BLaER1 treated with 17β-estradiol and CSF1 and Interleukin-3, amounts not matched to agents 10 nM and 100 nM (cell line): ENCODE results near the gene B3GAT1.
"Not testable (repeated sequence)": the region's sequence is repeated elsewhere in the genome, so short reads cannot be mapped to it uniquely, and the experiment has no call there.

Source experiments
- H3K27ac ChIP-seq, 11 experiments: shearing (Covaris generic); formaldehyde crosslinking; 2 replicates each; pipeline ENCODE4 v1.8.1; 2022
- H3K27me3 ChIP-seq, 11 experiments: shearing (Covaris generic); formaldehyde crosslinking; 2 replicates each; pipeline ENCODE4 v1.8.1; 2022
- H3K36me3 ChIP-seq, 11 experiments: shearing (Covaris generic); formaldehyde crosslinking; 2 replicates each; pipeline ENCODE4 v1.8.1; 2022
- H3K4me1 ChIP-seq, 10 experiments: shearing (Covaris generic); formaldehyde crosslinking; 2 replicates each; pipeline ENCODE4 v1.8.1; 2022
- H3K4me2 ChIP-seq, 11 experiments: shearing (Covaris generic); formaldehyde crosslinking; 2 replicates each; pipeline ENCODE4 v1.8.1; 2022
- H3K4me3 ChIP-seq, 10 experiments: shearing (Covaris generic); formaldehyde crosslinking; 2 replicates each; pipeline ENCODE4 v1.8.1; 2022
- H3K9ac ChIP-seq, 11 experiments: shearing (Covaris generic); formaldehyde crosslinking; 2 replicates each; pipeline ENCODE4 v1.8.1; 2022
- H3K9me3 ChIP-seq, 11 experiments: shearing (Covaris generic); formaldehyde crosslinking; replicated peaks in 1 of 11; 2 replicates each; pipeline ENCODE4 v1.8.1; 2022
- H4K20me1 ChIP-seq, 11 experiments: shearing (Covaris generic); formaldehyde crosslinking; 2 replicates each; pipeline ENCODE4 v1.8.1; 2022
- Cebpa-rat ChIP-seq, 11 experiments: shearing (Covaris generic); IDR thresholded peaks; 2 replicates each; pipeline ENCODE4 v1.8.1; 2022

B3GAT1 gene

DNA sequence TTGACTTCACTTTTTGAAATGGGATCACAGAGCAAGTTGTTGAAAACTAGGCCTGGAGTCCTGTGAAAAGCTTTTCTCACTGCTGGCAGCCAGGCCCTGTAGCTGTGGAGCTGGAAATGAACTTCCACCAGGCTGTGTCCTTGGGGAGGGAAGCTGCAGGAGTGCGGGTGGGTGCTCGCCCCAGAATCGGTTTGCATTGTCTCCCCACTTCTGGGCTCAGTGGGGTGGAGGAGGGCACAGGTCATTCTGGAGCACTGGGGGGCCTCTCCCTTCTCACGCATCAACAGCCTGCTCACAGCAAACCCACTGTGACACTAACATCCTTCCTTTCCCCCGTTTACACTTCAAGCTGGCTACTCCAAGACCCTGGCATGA lies 65.1 kb downstream of the B3GAT1 start:
- Histone ChIP-seq H3K4me3 (no peak overlapping the region), H3K27me3 (no peaks in the 10 kb centered on the region), H3K9me3 (no peaks in the 10 kb centered on the region), H3K36me3 (no peaks in the 10 kb centered on the region), H3K4me2 (no peak overlapping the region), H3K9ac (no peak overlapping the region), H3K4me1 (peaks cover 18 to 30% (median 23%) of the 10 kb centered on the region in 10 experiments), H4K20me1 (no peaks in the 10 kb centered on the region), H3K27ac (no peak overlapping the region)
- no peak for TF ChIP-seq Cebpa-rat (IDR thresholded peaks at IDR 0.05)

DNA sequence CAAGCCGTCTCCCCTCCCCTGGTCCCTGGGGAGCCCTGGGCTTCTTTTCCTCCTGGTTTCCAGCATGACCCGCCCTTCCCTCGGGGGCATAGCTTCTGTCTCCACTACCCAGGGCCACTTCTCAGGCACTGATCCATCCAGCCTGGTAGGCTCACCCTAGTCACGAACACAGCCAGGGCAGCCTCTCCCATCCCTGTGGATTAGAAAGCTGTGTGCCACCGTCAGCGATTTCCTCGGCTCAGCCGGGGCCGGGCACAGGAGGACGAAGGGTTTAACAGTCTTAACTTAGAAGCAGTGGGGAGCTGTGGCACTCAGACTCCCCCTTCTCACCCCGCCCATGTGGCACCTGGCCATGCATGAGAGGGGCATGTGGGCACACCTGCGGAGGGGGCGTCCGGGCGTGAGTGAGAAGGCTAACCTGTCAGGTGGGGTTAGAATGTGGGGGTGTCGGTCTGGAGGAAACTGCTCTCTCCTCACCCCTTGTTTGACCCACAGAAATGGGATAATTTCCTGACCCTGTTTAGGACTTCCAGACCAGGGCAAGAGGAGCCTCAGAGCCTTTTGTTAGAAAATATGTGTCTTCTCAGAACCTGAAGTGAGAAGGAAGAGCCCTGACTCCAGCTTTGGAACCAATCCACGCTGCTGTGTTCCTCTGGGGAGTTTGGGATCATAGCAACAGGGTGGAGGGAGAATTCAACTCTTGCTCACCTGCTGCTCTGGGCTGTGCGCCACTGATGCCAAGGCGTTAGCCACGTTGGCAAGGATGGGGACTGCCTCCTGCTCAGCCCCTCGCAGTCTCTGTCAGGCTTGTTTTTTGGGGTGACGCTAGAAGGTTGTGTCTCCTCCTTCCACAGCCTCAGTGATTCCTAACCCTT lies 65.7 kb downstream of the B3GAT1 start:
- Histone ChIP-seq H3K9ac (no peak overlapping the region), H3K4me3 (no peak overlapping the region), H3K27ac (no peak overlapping the region), H3K9me3 (no peaks in the 10 kb centered on the region), H3K27me3 (no peaks in the 10 kb centered on the region), H3K4me2 (peak overlapping the region in 10 of 11 experiments; percentile 11 to 65 (median 51); a peak in 18 of 22 replicates), H3K36me3 (no peaks in the 10 kb centered on the region), H3K4me1 (peaks cover 18 to 30% (median 23%) of the 10 kb centered on the region in 10 experiments), H4K20me1 (no peaks in the 10 kb centered on the region)
- TF ChIP-seq Cebpa-rat (IDR thresholded peaks at IDR 0.05) = no peak

DNA sequence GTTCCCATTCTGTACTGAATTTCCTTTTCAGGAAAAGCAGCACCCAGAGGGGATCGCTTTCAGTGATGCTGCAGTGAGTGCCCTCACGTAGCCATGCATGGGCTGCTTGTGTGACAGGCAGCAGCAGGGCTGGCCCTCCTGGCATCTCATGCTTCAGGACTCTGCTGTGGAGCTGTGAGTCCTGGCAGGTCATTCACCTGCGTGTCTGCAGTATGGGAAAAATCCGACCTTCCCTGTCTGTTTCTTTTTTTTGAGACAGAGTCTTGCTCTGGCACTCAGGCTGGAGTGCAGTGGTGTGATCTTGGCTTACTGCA lies 66.8 kb downstream of the B3GAT1 start:
- H3K9me3 ChIP-seq = no peaks in the 10 kb centered on the region
- no peak overlapping the region for H3K4me3 ChIP-seq
- H3K9ac ChIP-seq = no peak overlapping the region
- H3K27ac ChIP-seq = no peak overlapping the region
- H3K4me1 ChIP-seq = peaks cover 18 to 30% (median 23%) of the 10 kb centered on the region in 10 experiments
- no peaks in the 10 kb centered on the region for H3K36me3 ChIP-seq
- H3K27me3 ChIP-seq = no peaks in the 10 kb centered on the region
- no peak for TF ChIP-seq Cebpa-rat (IDR thresholded peaks at IDR 0.05)
- no peaks in the 10 kb centered on the region for H4K20me1 ChIP-seq
- H3K4me2 ChIP-seq = no peak overlapping the region

DNA sequence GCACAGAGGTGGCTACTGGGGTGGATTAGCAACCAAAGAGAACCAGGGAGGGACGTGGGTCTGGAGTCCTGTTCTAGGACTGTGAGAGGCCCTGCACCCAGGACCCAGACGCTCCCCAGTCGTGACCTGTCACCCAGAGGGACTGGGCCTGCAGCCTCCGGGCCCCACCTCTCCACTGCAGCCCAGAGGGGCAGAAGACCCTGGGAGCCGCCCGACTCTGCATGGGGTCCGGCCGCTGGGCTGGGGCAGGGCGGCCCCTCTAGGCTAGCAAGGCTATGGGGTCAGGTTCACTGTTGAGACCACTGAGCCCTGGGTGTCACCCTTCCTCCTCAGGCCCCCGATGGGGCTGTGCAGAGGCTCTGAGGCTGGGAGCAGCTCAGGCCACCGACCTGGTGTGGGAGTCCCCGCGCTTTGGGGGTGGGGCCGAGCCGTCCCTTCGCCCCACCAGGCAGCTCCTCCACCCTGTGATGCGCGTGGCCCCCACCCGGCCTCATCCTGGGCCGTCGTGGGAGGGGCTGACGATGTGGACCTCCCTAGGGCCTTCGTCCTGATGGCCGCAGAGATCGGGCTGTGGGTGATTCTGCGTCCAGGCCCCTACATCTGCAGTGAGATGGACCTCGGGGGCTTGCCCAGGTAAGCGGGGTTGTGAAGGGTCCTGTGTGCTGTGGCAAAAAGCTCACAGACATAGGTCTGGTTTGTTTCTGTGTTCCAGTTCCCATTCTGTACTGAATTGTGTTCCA lies 67.4 kb downstream of the B3GAT1 start:
- H3K27me3 ChIP-seq, H3K27ac ChIP-seq, H3K9ac ChIP-seq: not testable (repeated sequence)

DNA sequence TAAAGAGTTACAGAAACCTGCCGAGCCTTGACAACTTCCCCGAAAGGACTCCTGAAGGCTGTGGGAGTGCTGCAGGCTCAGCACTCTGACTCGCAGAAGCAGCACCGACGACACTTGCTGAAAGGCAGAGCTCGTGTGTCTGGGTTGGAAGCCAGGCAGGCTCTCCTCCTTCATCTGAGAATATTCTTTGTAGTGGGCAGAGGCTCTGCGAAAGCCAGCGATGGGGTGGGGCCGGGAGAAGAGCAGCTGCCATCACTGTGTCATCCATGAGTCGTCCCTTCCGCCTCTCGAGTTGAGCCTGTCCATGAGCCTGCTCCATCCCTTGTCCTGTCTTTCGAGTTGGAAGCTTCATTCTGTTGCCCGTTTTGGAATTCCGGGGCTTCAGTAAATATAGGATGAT lies 68.4 kb downstream of the B3GAT1 start:
- Histone ChIP-seq H3K27me3 (no peaks in the 10 kb centered on the region), H3K4me3 (no peak overlapping the region), H3K36me3 (no peaks in the 10 kb centered on the region), H3K4me2 (peak overlapping the region in 3 of 11 experiments; percentile 4 to 51 (median 25); a peak in 5 of 22 replicates), H3K4me1 (peaks cover 7 to 20% (median 13%) of the 10 kb centered on the region in 10 experiments; a peak in 18 of 20 replicates), H3K9me3 (no peaks in the 10 kb centered on the region), H4K20me1 (no peaks in the 10 kb centered on the region), H3K27ac (no peak overlapping the region), H3K9ac (no peak overlapping the region)
- no peak for TF ChIP-seq Cebpa-rat (IDR thresholded peaks at IDR 0.05)

More for the DNA sequence above, 67.4 kb downstream of the B3GAT1 start:
- H4K20me1 ChIP-seq, H3K4me2 ChIP-seq, H3K9me3 ChIP-seq, H3K36me3 ChIP-seq, H3K4me3 ChIP-seq: not testable (repeated sequence)
- H3K4me1 ChIP-seq = peaks cover 15 to 27% (median 20%) of the 10 kb centered on the region in 10 experiments

DNA sequence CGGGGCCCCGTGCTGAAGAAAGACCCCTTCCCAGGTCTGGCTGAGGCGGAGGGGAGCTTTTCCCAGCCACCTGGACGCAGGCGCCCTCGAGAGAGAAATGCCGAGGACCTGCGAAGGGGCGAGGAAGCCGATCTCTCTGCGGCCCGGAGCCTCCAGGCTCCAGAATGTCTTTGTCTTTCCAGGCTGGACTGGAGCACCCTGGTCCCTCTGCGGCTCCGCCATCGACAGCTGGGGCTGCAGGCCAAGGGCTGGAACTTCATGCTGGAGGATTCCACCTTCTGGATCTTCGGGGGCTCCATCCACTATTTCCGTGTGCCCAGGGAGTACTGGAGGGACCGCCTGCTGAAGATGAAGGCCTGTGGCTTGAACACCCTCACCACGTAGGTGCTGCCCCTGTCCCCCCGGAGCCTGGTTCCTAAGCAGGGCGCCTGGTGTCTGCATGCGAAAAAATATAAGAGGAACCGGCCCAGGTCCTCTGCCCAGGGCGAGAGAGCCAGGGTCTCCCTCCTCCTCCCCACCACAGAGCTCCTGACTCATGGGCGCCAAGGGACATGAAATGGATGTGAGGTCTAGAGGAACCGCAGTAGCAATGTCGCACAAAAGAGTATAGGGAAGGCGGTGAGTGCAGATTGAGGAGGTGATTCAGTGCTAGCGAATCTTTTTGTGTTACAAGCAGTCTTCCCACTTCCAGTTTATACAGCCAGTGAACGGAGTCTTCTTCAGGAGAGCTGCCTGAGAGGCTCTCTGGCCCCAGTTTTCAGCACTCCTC lies 69.3 kb downstream of the B3GAT1 start:
- Histone ChIP-seq H3K4me1 (peaks cover 7 to 20% (median 13%) of the 10 kb centered on the region in 10 experiments; a peak in 18 of 20 replicates), H3K9me3 (no peaks in the 10 kb centered on the region), H3K27me3 (no peaks in the 10 kb centered on the region)

DNA sequence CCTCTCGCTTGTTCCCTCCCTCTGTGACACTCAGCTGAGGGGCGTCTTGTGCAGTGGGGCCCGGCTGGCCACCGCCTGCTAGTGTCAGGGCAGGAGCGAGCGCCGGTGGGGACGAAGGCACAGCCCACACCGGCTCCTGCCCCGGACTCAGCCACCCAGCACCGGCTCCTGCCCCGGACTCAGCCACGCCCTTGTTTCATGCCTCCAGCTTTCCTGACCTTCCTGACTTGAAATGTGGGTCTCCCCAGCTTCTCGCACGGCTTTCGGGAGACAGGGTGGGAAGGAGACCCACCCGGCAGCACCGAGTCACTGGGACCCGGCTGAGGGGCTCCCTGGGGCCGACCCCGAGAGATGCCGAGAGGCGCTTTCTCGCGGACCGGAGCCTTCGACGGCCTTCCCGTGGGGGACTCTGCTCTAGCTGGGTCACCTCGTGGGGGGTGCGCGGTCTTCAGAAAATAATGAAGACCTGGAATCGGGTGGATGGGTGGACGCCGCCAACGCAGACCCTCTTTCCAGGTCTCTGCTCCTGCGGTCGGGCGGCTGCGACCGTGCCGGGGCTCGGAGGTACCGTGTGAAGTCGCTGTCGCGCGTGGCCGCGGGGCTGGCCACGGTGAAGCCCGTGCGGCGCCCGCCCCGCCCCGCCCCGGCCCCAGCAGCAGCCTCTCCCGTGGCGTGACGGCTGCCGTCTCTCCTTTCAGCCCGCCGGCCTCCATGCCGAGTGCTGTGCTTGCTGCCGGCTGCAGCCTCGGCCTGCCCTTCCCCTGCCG lies 70.1 kb downstream of the B3GAT1 start:
- Histone ChIP-seq H3K4me1 (peaks cover 7 to 20% (median 13%) of the 10 kb centered on the region in 10 experiments; a peak in 18 of 20 replicates), H3K9me3 (no peaks in the 10 kb centered on the region), H3K4me2 (no peak overlapping the region), H3K27ac (no peak overlapping the region), H3K27me3 (no peaks in the 10 kb centered on the region), H3K4me3 (no peak overlapping the region), H3K36me3 (no peaks in the 10 kb centered on the region), H3K9ac (no peak overlapping the region), H4K20me1 (no peaks in the 10 kb centered on the region)
- TF ChIP-seq Cebpa-rat (IDR thresholded peaks at IDR 0.05) = no peak

More for the DNA sequence above, 69.3 kb downstream of the B3GAT1 start:
- H3K4me3 ChIP-seq = no peak overlapping the region
- TF ChIP-seq Cebpa-rat (IDR thresholded peaks at IDR 0.05) = no peak
- H3K4me2 ChIP-seq = peak overlapping the region in 3 of 11 experiments; percentile 4 to 51 (median 25); a peak in 3 of 22 replicates
- no peaks in the 10 kb centered on the region for H4K20me1 ChIP-seq
- no peak overlapping the region for H3K27ac ChIP-seq
- H3K9ac ChIP-seq = no peak overlapping the region
- no peaks in the 10 kb centered on the region for H3K36me3 ChIP-seq

DNA sequence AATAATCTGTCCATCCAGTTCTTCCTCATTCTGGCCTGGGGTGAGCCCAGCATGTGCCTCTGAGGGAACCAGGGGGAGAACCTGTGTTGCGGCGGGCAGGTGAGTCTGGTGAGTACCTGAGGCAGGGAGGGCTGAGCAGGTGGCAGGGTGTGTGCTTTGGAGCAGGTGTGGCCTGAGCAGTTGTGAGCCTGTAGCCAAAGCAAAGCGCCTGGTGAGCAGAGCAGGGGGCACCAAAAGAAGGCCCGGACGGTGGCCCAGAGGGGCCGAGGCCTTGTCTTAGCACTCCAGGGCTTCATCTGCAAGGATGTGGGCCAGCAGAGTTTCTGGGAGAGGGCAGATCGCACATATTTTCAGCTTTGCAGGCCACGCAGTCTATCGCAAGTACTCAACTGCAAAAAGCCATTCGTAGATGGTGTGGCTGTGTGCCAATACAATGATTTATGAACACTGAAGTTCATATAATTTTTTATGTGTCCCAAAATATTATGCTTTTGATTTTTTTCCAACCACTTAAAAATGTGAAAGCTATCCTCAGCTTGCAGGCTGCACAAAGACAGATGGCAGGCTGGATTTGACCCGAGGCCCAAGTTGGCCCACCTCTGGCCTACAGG lies 71.6 kb downstream of the B3GAT1 start:
- Histone ChIP-seq H3K4me2 (no peak overlapping the region), H3K27ac (no peak overlapping the region), H3K4me3 (no peak overlapping the region), H3K9me3 (no peaks in the 10 kb centered on the region), H4K20me1 (no peaks in the 10 kb centered on the region; a peak in 1 of 22 replicates), H3K27me3 (no peaks in the 10 kb centered on the region), H3K9ac (no peak overlapping the region), H3K36me3 (no peaks in the 10 kb centered on the region), H3K4me1 (peaks cover 0 to 15% (median 0%) of the 10 kb centered on the region in 10 experiments; a peak in 6 of 20 replicates)
- TF ChIP-seq Cebpa-rat (IDR thresholded peaks at IDR 0.05) = no peak
